ENCODE data around the gene MYO10.

DNA sequence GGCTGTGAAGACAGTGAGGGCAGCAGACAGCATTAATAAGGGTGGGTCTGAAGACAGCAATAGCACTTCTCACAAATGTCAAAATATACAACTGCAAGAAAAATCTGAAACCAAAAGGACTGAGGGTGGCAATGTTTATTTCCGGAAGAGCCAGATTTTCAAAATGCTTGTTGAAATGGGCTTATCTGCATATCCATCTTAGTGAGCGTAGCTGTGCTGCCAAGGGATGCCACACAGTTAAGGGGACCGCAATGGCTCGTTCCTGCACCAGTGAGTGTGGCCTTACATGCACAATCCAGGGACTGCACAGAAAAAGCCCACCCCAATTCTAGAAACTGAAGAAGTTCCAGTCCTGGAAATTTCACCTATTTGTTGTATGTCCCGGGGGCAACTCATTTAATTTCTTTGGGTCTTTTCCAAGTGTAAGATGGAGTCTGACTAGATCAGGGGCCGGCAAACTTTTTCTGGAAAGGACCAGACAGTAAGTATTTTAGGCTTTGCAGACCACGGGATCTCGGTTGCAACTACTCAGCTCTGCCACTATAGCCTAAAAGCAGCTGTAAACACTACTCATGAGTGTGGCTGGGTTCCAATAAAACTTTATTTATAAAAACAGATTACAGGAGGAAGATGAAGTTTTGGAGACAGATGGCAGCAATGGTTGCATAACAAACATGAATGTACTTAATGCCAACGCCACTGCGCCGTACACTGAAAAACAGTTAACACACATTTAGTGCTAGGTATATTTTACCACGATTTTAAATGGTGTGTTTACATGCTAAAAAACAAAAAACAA, 154.1 kb downstream of the MYO10 start:
- TF ChIP-seq, protein P1, sequence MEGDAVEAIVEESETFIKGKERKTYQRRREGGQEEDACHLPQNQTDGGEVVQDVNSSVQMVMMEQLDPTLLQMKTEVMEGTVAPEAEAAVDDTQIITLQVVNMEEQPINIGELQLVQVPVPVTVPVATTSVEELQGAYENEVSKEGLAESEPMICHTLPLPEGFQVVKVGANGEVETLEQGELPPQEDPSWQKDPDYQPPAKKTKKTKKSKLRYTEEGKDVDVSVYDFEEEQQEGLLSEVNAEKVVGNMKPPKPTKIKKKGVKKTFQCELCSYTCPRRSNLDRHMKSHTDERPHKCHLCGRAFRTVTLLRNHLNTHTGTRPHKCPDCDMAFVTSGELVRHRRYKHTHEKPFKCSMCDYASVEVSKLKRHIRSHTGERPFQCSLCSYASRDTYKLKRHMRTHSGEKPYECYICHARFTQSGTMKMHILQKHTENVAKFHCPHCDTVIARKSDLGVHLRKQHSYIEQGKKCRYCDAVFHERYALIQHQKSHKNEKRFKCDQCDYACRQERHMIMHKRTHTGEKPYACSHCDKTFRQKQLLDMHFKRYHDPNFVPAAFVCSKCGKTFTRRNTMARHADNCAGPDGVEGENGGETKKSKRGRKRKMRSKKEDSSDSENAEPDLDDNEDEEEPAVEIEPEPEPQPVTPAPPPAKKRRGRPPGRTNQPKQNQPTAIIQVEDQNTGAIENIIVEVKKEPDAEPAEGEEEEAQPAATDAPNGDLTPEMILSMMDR (IDR thresholded peaks at IDR 0.05; ENCODE audit: poor library complexity): no peak
- no peak for TF ChIP-seq EZH2phosphoT487 (IDR thresholded peaks at IDR 0.05; ENCODE audit: low read depth, severe bottlenecking, unreplicated experiment)
